Type B pancreatic cell (in vitro differentiated cells): Measurements from ENCODE around the gene NMU. TPM values are rescaled to one million over a fixed set of nuclear protein-coding genes. Genes with fewer than 3 reads are reported as not detected.
"Not testable (repeated sequence)": the region's sequence is repeated elsewhere in the genome, so short reads cannot be mapped to it uniquely, and the experiment has no call there.

Experiments
- DNase-seq: peaks from one replicate; pipeline ENCODE4 v3.0.0; 2021; ENCODE audit warnings: mixed read lengths; ENCODE audit not compliant: unreplicated experiment; ENCODE audit errors: extremely low spot score
- H3K27ac Mint-ChIP-seq: 2 replicates; pipeline ENCODE4 v1.8.0; 2021; ENCODE audit warnings: mild to moderate bottlenecking, mixed read lengths
- H3K27me3 Mint-ChIP-seq: 2 replicates; pipeline ENCODE4 v1.8.0; 2021; ENCODE audit warnings: mixed read lengths
- H3K36me3 Mint-ChIP-seq: 2 replicates; pipeline ENCODE4 v1.8.0; 2021; ENCODE audit warnings: mixed read lengths
- H3K4me1 Mint-ChIP-seq: one replicate; pipeline ENCODE4 v1.8.0; 2021; ENCODE audit warnings: mixed read lengths; ENCODE audit not compliant: unreplicated experiment
- H3K4me3 Mint-ChIP-seq: 2 replicates; pipeline ENCODE4 v1.8.0; 2021; ENCODE audit warnings: mild to moderate bottlenecking, mixed read lengths
- H3K9me3 Mint-ChIP-seq: 2 replicates; pipeline ENCODE4 v1.8.0; 2021; ENCODE audit warnings: mixed read lengths
- CTCF ChIP-seq: fragments of 200-600 bp; sonication (generic); conservative IDR thresholded peaks from 2 replicates; pipeline ENCODE4 v1.5.0; 2021; ENCODE audit warnings: antibody characterized with exemption, mild to moderate bottlenecking
- long read RNA-seq: library from polyadenylated mRNA; unstranded; transcript quantifications from one replicate; pipeline ENCODE4 v2.0.0, GENCODE V29; 2020
- total RNA-seq: library from RNA; stranded (reverse); gene quantifications from 2 replicates; pipeline ENCODE4 v1.2.1, GENCODE V29; 2021; ENCODE audit warnings: low replicate concordance

Gene NMU, protein sequence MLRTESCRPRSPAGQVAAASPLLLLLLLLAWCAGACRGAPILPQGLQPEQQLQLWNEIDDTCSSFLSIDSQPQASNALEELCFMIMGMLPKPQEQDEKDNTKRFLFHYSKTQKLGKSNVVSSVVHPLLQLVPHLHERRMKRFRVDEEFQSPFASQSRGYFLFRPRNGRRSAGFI
- total RNA-seq: 7.5 and 19.4 TPM in 2 replicates
- long read RNA-seq, transcript NMU-201 (10 exons, 816 nt): major isoform, 8 of 12 reads
- long read RNA-seq, partial matches to known transcripts: 2 of 12 reads
- long read RNA-seq, other reads (novel, unspliced or antisense): 0 of 12 reads

- H3K36me3 Mint-ChIP-seq: no peaks in the 10 kb centered on the region
- peaks cover 5% of the 10 kb centered on the region for H3K9me3 Mint-ChIP-seq
- no peak for TF ChIP-seq CTCF
- peaks cover 53% of the 10 kb centered on the region for H3K27me3 Mint-ChIP-seq
- peak within 1 kb of the TSS; percentile 77 for H3K27ac Mint-ChIP-seq
- peak within 1 kb of the TSS; percentile 95 for H3K4me3 Mint-ChIP-seq
- peak; percentile 72 for DNase-seq
- peaks cover 27% of the 10 kb centered on the region for H3K4me1 Mint-ChIP-seq
Observed at GRCh38 chr4:55635741-55636655, at the start of gene NMU. Gene NMU, minus strand, starts transcription at chr4:55636298. Its CDS starts 106 bp downstream, at chr4:55636192.

DNA sequence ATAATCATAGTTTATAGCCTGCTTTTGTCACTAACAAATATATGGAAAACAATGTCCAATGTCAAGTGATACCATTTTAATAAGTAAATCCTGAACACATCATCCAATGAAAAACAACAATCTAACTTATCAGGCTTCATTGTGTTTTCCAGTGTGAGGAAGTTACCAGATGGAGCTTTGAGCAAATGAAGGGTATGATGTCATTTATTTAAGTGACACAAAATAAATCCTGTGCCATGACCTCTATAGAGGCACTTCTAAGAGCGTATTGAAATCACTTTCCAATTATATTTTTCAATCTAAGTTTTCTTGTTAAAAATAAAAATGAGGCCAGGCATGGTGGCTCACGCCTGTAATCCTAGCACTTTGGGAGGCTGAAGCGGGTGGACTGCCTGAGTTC, 48.2 kb upstream of the NMU start:
- no peaks in the 10 kb centered on the region for H3K4me1 Mint-ChIP-seq
- H3K9me3 Mint-ChIP-seq: no peaks in the 10 kb centered on the region
- no peaks in the 10 kb centered on the region for H3K36me3 Mint-ChIP-seq
- H3K4me3 Mint-ChIP-seq: no peak overlapping the region
- TF ChIP-seq CTCF: no peak
- no peak for DNase-seq
- H3K27me3 Mint-ChIP-seq: no peaks in the 10 kb centered on the region
- H3K27ac Mint-ChIP-seq: no peak overlapping the region

DNA sequence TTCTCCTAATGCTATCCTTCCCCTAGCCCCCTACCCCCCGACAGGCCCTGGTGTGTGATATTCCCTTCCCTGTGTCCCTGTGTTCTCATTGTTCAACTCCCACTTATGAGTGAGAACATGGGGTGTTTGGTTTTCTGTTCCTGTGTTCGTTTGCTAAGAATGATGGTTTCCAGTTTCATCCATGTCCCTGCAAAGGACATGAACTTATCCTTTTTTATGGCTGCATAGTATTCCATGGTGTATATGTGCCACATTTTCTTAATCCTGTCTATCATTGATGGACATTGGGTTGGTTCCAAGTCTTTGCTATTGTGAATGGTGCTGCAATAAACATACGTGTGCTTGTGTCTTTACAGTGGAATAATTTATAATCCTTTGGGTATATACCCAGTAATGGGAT, 46.7 kb upstream of the NMU start:
- not testable (repeated sequence) for H3K36me3 Mint-ChIP-seq, H3K4me3 Mint-ChIP-seq, H3K27me3 Mint-ChIP-seq, H3K27ac Mint-ChIP-seq, H3K4me1 Mint-ChIP-seq, DNase-seq, H3K9me3 Mint-ChIP-seq

DNA sequence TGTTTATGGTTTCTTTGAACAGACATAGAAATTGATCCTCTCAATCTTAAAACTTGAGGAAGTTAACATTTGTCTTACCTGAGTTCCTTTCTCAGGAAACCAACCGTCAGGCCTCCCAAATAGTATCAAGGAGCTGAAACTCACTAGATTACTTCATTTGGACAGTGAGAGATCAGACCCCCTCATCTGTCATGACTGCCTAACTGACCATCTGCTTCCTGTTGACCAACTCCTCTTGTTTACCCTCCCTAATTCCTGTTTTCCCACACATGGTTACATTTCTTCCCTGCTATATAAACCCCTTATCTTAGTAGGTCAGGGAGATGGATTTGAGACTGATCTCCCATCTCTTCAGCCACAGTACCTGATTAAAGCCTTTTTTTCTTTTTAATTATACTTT, 46.2 kb upstream of the NMU start:
- TF ChIP-seq CTCF: no peak
- Mint-ChIP-seq H3K4me1 (no peaks in the 10 kb centered on the region), H3K27me3 (no peaks in the 10 kb centered on the region), H3K4me3 (no peak overlapping the region), H3K27ac (no peak overlapping the region), H3K9me3 (no peaks in the 10 kb centered on the region), H3K36me3 (no peaks in the 10 kb centered on the region)
- DNase-seq: no peak

DNA sequence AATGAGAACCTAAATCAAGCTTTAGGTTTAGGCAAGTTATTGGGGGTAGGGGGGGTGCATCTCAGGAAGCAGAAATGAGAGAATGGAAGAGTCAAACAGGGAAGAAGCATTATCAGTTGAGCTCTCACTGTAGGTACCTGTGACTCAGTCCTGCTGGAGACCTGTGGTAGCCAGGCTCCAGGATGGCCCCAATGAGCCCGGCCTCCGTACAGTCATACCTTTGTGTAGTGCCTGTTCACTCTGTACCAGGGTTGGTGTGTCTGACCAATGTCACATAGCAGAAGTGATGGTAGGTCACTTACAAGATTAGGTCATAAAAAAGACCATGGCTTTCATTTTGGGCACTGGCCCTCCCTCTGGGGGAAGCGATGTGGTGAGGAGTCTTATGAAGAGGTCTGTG, 45.3 kb upstream of the NMU start:
- H3K36me3 Mint-ChIP-seq: no peaks in the 10 kb centered on the region
- no peak overlapping the region for H3K27ac Mint-ChIP-seq
- H3K9me3 Mint-ChIP-seq: no peaks in the 10 kb centered on the region
- H3K27me3 Mint-ChIP-seq: no peaks in the 10 kb centered on the region
- DNase-seq: no peak
- no peak for TF ChIP-seq CTCF
- H3K4me1 Mint-ChIP-seq: no peaks in the 10 kb centered on the region
- H3K4me3 Mint-ChIP-seq: no peak overlapping the region
